ENCODE data around the gene ADPRH.
A peak's percentile ranks its signal among the peaks of the same experiment; 100 is the strongest.

Gene ADPRH

DNA sequence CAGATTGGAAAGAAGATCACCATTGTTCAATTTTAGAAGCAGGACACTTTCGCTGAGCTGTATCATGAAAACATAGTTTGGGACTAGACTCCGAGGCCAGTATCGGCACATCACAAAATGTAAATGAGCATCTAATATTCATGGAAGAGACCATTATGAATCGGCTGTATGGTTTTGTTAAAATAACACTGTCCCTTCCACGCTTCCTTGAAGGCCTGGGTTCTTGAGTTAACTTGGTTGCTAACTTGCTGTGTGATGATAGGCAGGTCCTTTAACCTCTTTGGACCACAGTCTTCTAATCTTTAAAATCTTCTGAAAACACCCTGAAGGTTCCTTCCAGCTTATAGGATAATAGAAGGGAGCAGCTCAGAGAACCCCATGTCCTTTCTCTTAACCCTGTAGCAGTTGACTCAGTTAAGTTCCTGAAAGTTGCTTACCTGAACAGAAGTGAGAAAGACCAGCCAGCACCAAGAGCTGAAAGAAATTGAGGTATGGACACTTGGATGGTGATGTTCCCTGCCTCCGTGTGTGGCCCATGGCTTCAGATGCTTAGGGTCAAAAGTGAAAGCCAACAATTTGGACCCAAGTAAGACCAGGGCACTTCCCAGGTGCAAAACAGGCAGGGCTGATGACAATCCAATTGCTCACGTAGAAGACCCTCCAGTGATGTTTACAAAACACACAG lies 22.0 kb upstream of the ADPRH start:
- DNase-seq: no peak
- Mint-ChIP-seq H3K4me1 (peaks cover 5% of the 10 kb centered on the region), H3K27me3 (ENCODE audit: low read depth, poor library complexity) (peaks cover 4% of the 10 kb centered on the region), H3K36me3 (ENCODE audit: low read depth) (no peaks in the 10 kb centered on the region), H3K9me3 (no peaks in the 10 kb centered on the region), H3K27ac (no peak overlapping the region), H3K4me3 (no peak overlapping the region)
- TF ChIP-seq, protein P1, sequence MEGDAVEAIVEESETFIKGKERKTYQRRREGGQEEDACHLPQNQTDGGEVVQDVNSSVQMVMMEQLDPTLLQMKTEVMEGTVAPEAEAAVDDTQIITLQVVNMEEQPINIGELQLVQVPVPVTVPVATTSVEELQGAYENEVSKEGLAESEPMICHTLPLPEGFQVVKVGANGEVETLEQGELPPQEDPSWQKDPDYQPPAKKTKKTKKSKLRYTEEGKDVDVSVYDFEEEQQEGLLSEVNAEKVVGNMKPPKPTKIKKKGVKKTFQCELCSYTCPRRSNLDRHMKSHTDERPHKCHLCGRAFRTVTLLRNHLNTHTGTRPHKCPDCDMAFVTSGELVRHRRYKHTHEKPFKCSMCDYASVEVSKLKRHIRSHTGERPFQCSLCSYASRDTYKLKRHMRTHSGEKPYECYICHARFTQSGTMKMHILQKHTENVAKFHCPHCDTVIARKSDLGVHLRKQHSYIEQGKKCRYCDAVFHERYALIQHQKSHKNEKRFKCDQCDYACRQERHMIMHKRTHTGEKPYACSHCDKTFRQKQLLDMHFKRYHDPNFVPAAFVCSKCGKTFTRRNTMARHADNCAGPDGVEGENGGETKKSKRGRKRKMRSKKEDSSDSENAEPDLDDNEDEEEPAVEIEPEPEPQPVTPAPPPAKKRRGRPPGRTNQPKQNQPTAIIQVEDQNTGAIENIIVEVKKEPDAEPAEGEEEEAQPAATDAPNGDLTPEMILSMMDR (IDR thresholded peaks at IDR 0.05): no peak

DNA sequence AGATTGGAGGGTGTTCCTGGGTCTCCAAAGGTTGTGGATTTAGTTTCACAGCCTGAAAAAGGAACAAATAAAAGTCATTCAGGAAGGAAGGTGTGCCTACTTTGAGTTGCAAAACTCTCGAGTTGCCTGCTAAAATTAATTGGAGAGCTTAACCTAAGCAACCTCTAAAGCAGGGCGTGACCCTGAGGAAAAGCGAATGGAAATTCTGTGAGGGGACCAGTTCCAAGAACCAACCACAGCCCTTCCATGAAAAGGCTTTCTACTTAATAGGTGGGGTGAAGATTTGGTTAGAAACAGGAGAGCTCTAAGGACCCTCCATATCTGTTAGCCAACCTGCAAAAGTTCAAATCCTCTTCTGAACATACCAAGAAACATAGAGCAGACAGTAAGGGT lies 21.4 kb upstream of the ADPRH start:
- Mint-ChIP-seq H3K9me3 (no peaks in the 10 kb centered on the region), H3K27me3 (ENCODE audit: low read depth, poor library complexity) (peaks cover 4% of the 10 kb centered on the region), H3K4me3 (no peak overlapping the region), H3K36me3 (ENCODE audit: low read depth) (no peaks in the 10 kb centered on the region), H3K4me1 (peaks cover 5% of the 10 kb centered on the region), H3K27ac (no peak overlapping the region)
- TF ChIP-seq, protein P1 (IDR thresholded peaks at IDR 0.05): no peak
- no peak for DNase-seq

DNA sequence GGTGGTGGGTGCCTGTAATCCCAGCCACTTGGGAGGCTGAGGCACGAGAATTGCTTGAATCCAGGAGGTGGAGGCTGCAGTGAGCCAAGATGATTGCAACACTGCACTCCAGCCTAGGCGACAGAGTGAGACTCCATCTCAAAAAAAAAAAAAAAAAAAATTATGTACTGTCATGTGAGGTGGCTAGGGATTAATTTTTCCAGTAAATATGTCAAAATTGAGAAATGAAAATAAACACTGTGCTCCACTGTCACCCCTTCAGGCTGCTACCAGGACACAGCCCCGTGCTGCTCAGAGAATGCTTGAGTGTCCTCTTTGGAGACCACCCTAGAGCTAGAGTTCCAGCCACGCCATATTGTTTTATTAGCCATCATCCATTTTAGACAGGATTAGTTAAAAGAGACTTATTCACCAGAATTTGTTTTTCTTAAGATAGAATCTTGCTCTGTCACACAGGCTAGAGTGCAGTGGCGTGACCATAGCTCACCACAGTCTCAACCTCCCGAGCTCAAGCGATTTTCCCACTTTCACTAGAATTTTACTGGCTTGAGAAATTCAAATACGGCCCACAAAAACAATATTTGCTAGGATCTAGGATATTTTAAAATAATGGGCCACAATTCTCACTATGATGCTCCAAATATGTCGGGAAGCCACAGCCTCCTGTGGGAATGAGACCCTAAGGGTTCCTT lies 20.5 kb upstream of the ADPRH start:
- H3K4me3 Mint-ChIP-seq: no peak overlapping the region
- no peaks in the 10 kb centered on the region for H3K9me3 Mint-ChIP-seq
- H3K27me3 Mint-ChIP-seq (ENCODE audit: low read depth, poor library complexity): peaks cover 4% of the 10 kb centered on the region
- no peak for DNase-seq
- no peaks in the 10 kb centered on the region for H3K36me3 Mint-ChIP-seq (ENCODE audit: low read depth)
- H3K27ac Mint-ChIP-seq: no peak overlapping the region
- H3K4me1 Mint-ChIP-seq: peaks cover 2% of the 10 kb centered on the region
- TF ChIP-seq, protein P1 (IDR thresholded peaks at IDR 0.05): no peak

DNA sequence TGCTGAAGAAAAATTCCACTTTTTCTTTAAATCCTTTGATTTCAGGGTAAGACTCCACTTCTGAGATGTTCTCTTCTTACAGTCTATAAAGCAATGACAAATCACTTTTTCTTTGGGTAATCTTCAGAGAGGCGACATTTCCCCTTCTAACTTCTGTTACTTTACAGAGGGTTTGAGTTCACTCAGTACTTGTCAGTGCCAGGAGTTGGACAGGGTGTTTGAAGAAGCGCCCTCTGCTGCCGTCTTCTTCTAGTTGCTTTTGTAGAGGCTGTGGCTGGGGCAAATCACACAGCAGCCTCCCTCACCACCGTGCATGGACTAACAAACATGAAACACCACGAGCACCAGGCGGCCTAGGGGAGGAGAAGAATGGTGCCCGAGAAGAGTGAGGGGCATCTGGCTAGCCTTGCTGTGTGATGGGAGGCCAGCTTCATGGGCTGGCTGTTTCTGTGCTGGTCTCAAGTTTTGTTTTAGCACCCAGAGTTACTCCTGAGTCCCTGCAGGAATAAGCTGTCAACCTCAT lies 19.8 kb upstream of the ADPRH start, which contains the start of gene CD80:
Gene CD80 (minus strand): TSS at position 174 of the 523 bp plus-strand sequence. CDS start 1,886 bp downstream, outside the sequence.
- Mint-ChIP-seq H3K36me3 (ENCODE audit: low read depth) (no peaks in the 10 kb centered on the region), H3K4me3 (no peak within 1 kb of the TSS), H3K27me3 (ENCODE audit: low read depth, poor library complexity) (peaks cover 3% of the 10 kb centered on the region), H3K4me1 (no peaks in the 10 kb centered on the region), H3K9me3 (no peaks in the 10 kb centered on the region), H3K27ac (no peak within 1 kb of the TSS)
- TF ChIP-seq, protein P1 (IDR thresholded peaks at IDR 0.05): no peak
- DNase-seq: peak; percentile 8

DNA sequence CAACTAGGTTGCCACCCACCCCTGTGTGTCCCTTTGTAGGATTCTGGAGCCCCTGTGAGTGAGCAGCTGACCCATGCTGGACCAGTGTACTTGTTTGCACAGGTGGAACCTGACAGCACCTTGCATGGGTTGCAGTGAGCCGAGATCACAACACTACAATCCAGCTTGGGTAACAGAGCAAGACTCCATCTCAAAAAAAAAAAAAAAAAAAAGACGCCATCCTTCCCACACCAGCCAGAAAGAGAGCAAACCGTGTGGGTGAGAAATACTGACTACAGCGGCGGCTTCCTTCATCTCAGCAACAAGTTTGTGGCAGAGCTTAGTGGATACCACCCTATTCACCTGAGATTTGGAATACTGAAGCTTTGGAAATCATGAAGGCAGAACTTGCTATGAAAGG lies 19.1 kb upstream of the ADPRH start:
- Mint-ChIP-seq H3K36me3 (ENCODE audit: low read depth) (no peaks in the 10 kb centered on the region), H3K4me3 (no peak overlapping the region), H3K27ac (no peak overlapping the region), H3K27me3 (ENCODE audit: low read depth, poor library complexity) (no peaks in the 10 kb centered on the region), H3K4me1 (no peaks in the 10 kb centered on the region), H3K9me3 (no peaks in the 10 kb centered on the region)
- TF ChIP-seq, protein P1 (IDR thresholded peaks at IDR 0.05): no peak
- DNase-seq: no peak

Data from nephron progenitor cell (in vitro differentiated cells).